H9 (cell line): ENCODE measurements around the gene TRIM38. TPM values are rescaled to one million over a fixed set of nuclear protein-coding genes. Genes with fewer than 3 reads are reported as not detected.

ENCODE experiments used
- DNase-seq: peaks from one replicate; pipeline ENCODE4 v3.0.0-alpha.2; 2017
- H2AFZ ChIP-seq: one replicate; pipeline ENCODE4 v1.6.1; 2013; ENCODE audit warnings: mild to moderate bottlenecking, low read length, control low read depth, moderate library complexity
- H2AK5ac ChIP-seq: 2 replicates; pipeline ENCODE4 v1.6.1; 2013; ENCODE audit warnings: low read length, control low read depth, mixed read lengths; ENCODE audit not compliant: insufficient read length
- H2BK120ac ChIP-seq: one replicate; pipeline ENCODE4 v1.6.1; 2013; ENCODE audit warnings: low read depth, mild to moderate bottlenecking, low read length, control low read depth, inconsistent platforms; ENCODE audit not compliant: poor library complexity, severe bottlenecking
- H2BK12ac ChIP-seq: 2 replicates; pipeline ENCODE4 v1.6.1; 2013; ENCODE audit warnings: low read length, control low read depth, mixed read lengths, low read depth; ENCODE audit not compliant: insufficient read length
- H2BK15ac ChIP-seq: 2 replicates; pipeline ENCODE4 v1.6.1; 2013; ENCODE audit warnings: low read depth, low read length, control low read depth
- H2BK20ac ChIP-seq: one replicate; pipeline ENCODE4 v1.6.1; 2013; ENCODE audit warnings: low read depth, mild to moderate bottlenecking, low read length, control low read depth, inconsistent platforms; ENCODE audit not compliant: poor library complexity, severe bottlenecking
- H2BK5ac ChIP-seq: 2 replicates; pipeline ENCODE4 v1.6.1; 2013; ENCODE audit warnings: low read length, control low read depth, mixed read lengths; ENCODE audit not compliant: insufficient read length
- H3K14ac ChIP-seq: 2 replicates; pipeline ENCODE4 v1.6.1; 2013; ENCODE audit warnings: low read length, control low read depth; ENCODE audit not compliant: insufficient read depth
- H3K18ac ChIP-seq: 2 replicates; pipeline ENCODE4 v1.6.1; 2013; ENCODE audit warnings: low read depth, mild to moderate bottlenecking, mixed read lengths, low read length, control low read depth; ENCODE audit not compliant: insufficient read length
- H3K23ac ChIP-seq: 2 replicates; pipeline ENCODE4 v1.6.1; 2013; ENCODE audit warnings: low read length, control low read depth, mixed read lengths, low read depth; ENCODE audit not compliant: insufficient read length
- H3K23me2 ChIP-seq: 2 replicates; pipeline ENCODE4 v1.6.1; 2013; ENCODE audit warnings: low read depth, mild to moderate bottlenecking, mixed read lengths, low read length, control low read depth; ENCODE audit not compliant: insufficient read length, poor library complexity, severe bottlenecking
- H3K27ac ChIP-seq: 2 replicates; pipeline ENCODE4 v1.5.1; 2013; ENCODE audit warnings: low read length, control low read depth, mixed read lengths, low read depth; ENCODE audit not compliant: insufficient read length
- H3K27me3 ChIP-seq: 2 replicates; pipeline ENCODE4 v1.6.1; 2013; ENCODE audit warnings: low read length, control low read depth, inconsistent platforms; ENCODE audit not compliant: insufficient read depth
- H3K4ac ChIP-seq: 2 replicates; pipeline ENCODE4 v1.6.1; 2013; ENCODE audit warnings: low read depth, mild to moderate bottlenecking, control low read depth, inconsistent platforms, low read length, moderate library complexity
- H3K4me1 ChIP-seq: 2 replicates; pipeline ENCODE4 v1.6.1; 2013; ENCODE audit warnings: low read length, control low read depth, inconsistent platforms; ENCODE audit not compliant: insufficient read depth
- H3K4me2 ChIP-seq: 2 replicates; pipeline ENCODE4 v1.6.1; 2013; ENCODE audit warnings: low read length, control low read depth, mixed read lengths; ENCODE audit not compliant: insufficient read length, insufficient read depth
- H3K56ac ChIP-seq: 2 replicates; pipeline ENCODE4 v1.6.1; 2013; ENCODE audit warnings: low read depth, mild to moderate bottlenecking, mixed read lengths, low read length, control low read depth; ENCODE audit not compliant: insufficient read length
- H3K79me1 ChIP-seq: 2 replicates; pipeline ENCODE4 v1.6.1; 2013; ENCODE audit warnings: low read depth, mild to moderate bottlenecking, moderate library complexity, low read length, control low read depth, inconsistent platforms; ENCODE audit not compliant: insufficient read depth, poor library complexity, severe bottlenecking
- H3K79me2 ChIP-seq: 2 replicates; pipeline ENCODE4 v1.6.1; 2013; ENCODE audit warnings: low read length, control low read depth, inconsistent platforms; ENCODE audit not compliant: insufficient read depth
- H3K9ac ChIP-seq: 2 replicates; pipeline ENCODE4 v1.6.1; 2013; ENCODE audit warnings: low read length, control low read depth, mixed read lengths; ENCODE audit not compliant: insufficient read length; ENCODE audit errors: extremely low read depth
- H3K9me3 ChIP-seq: one replicate; pipeline ENCODE4 v1.6.1; 2013; ENCODE audit warnings: low read depth, low read length, inconsistent platforms; ENCODE audit not compliant: control insufficient read depth
- H3T11ph ChIP-seq: one replicate; pipeline ENCODE4 v1.6.1; 2013; ENCODE audit warnings: mild to moderate bottlenecking, low read length, control low read depth, inconsistent platforms
- H4K20me1 ChIP-seq: one replicate; pipeline ENCODE4 v1.6.1; 2013; ENCODE audit not compliant: control insufficient read depth, insufficient read length, insufficient read depth
- H4K5ac ChIP-seq: 2 replicates; pipeline ENCODE4 v1.6.1; 2013; ENCODE audit warnings: low read depth, mild to moderate bottlenecking, mixed read lengths, low read length, control low read depth; ENCODE audit not compliant: insufficient read length
- H4K8ac ChIP-seq: replicated peaks from 2 replicates; pipeline ENCODE4 v1.6.1; 2013; ENCODE audit warnings: low read length, control low read depth, mixed read lengths, low read depth; ENCODE audit not compliant: insufficient read length
- H4K91ac ChIP-seq: 2 replicates; pipeline ENCODE4 v1.6.1; 2013; ENCODE audit warnings: low read depth, mild to moderate bottlenecking, moderate library complexity, mixed read lengths, low read length, control low read depth; ENCODE audit not compliant: insufficient read length
- H3K27ac Mint-ChIP-seq, 3 experiments: 2 replicates in 2 of 3; 3 replicates in 1 of 3; pipeline ENCODE4 v1.8.0; 2020 to 2021; ENCODE audit warnings: mixed read lengths in 3 of 3, mild to moderate bottlenecking in 1 of 3, moderate library complexity in 1 of 3
- H3K27me3 Mint-ChIP-seq: 2 replicates; pipeline ENCODE4 v1.8.0; 2021; ENCODE audit warnings: low read depth, mild to moderate bottlenecking, moderate library complexity, mixed read lengths
- H3K36me3 Mint-ChIP-seq, 3 experiments: 2 replicates in 2 of 3; 3 replicates in 1 of 3; pipeline ENCODE4 v1.8.0; 2020 to 2021; ENCODE audit warnings: low read depth in 3 of 3, mixed read lengths in 3 of 3; ENCODE audit not compliant: insufficient read depth in 1 of 3
- H3K4me1 Mint-ChIP-seq, 2 experiments: 2 replicates each; pipeline ENCODE4 v1.8.0; 2020; ENCODE audit warnings: mixed read lengths in 2 of 2
- H3K4me3 Mint-ChIP-seq, 2 experiments: 2 replicates in 1 of 2; 3 replicates in 1 of 2; pipeline ENCODE4 v1.8.0; 2020 to 2021; ENCODE audit warnings: mild to moderate bottlenecking in 2 of 2, mixed read lengths in 2 of 2, moderate library complexity in 1 of 2
- H3K9me3 Mint-ChIP-seq, 2 experiments: 2 replicates in 1 of 2; 3 replicates in 1 of 2; pipeline ENCODE4 v1.8.0; 2020; ENCODE audit warnings: mild to moderate bottlenecking in 2 of 2, mixed read lengths in 2 of 2, moderate library complexity in 1 of 2
- CTCF ChIP-seq: fragments of 200-600 bp; sonication (generic); conservative IDR thresholded peaks from 3 replicates; pipeline ENCODE4 v1.8.0; 2021; ENCODE audit warnings: antibody characterized with exemption, mild to moderate bottlenecking
- WGBS: extraction: QIAGEN DNeasy Blood & Tissue Kit; methylation state at CpG from one replicate; pipeline ENCODE4 v1.1.7; 2013; ENCODE audit warnings: missing lambda C conversion rate, low lambda C conversion rate, mixed read lengths; ENCODE audit not compliant: insufficient read length; ENCODE audit errors: extremely low coverage; 5-methylcytosine and 5-hydroxymethylcytosine counted together
- total RNA-seq: library from RNA; stranded (reverse); gene quantifications from 2 replicates; pipeline ENCODE4 v1.2.1, GENCODE V29; 2021

TRIM38 gene
- total RNA-seq, 1 experiment from 2014 or later = 0.61 TPM

- H3K56ac ChIP-seq = no peak overlapping the region
- no CpG with 5 or more reads among the region's 9 CpGs for WGBS
- H3T11ph ChIP-seq = no peak overlapping the region
- H4K20me1 ChIP-seq = no peaks in the 10 kb centered on the region
- H3K4me1 ChIP-seq = peaks cover 8% of the 10 kb centered on the region; the same call in 1 of the 2 replicates
- no peak overlapping the region for H3K14ac ChIP-seq
- H3K9me3 ChIP-seq = no peaks in the 10 kb centered on the region
- no peak overlapping the region for H2BK12ac ChIP-seq
- no peak overlapping the region for H2BK20ac ChIP-seq
- H4K5ac ChIP-seq = no peak overlapping the region
- H2BK120ac ChIP-seq = no peak overlapping the region
- no peaks in the 10 kb centered on the region for H3K79me1 ChIP-seq
- H3K9ac ChIP-seq = no peak overlapping the region
- H2AFZ ChIP-seq = no peak overlapping the region
- H3K18ac ChIP-seq = peak overlapping the region; percentile 17
- no peaks in the 10 kb centered on the region for H3K79me2 ChIP-seq
- no peaks in the 10 kb centered on the region for H3K23me2 ChIP-seq
- no peak overlapping the region for H2BK15ac ChIP-seq
- Mint-ChIP-seq H3K4me1 (peaks cover 43 to 44% of the 10 kb centered on the region in 2 experiments), H3K9me3 (no peaks in the 10 kb centered on the region; a peak in 1 of 5 replicates), H3K36me3 (peaks cover 2 to 9% (median 7%) of the 10 kb centered on the region in 3 experiments; a peak in 5 of 7 replicates), H3K27me3 (no peaks in the 10 kb centered on the region), H3K27ac (peak overlapping the region; percentile 49 to 78 (median 77); a peak in 3 of 7 replicates), H3K4me3 (no peak overlapping the region; a peak in 1 of 5 replicates)
- no peak overlapping the region for H3K4ac ChIP-seq
- TF ChIP-seq CTCF = no peak
- no peaks in the 10 kb centered on the region for H3K27me3 ChIP-seq
- no peak overlapping the region for H2BK5ac ChIP-seq
- no peak overlapping the region for H3K27ac ChIP-seq
- DNase-seq = no peak
- H3K4me2 ChIP-seq = no peak overlapping the region
- H4K91ac ChIP-seq = no peak overlapping the region
- no peak overlapping the region for H3K23ac ChIP-seq
- H2AK5ac ChIP-seq = no peak overlapping the region
- H4K8ac ChIP-seq = no peak overlapping the region
These were observed 38.0 kb downstream of the TRIM38 start for GRCh38 chr6:26000366-26001144.
